GM18505 (cell line): Measurements from ENCODE around the gene GLO1.

ENCODE experiments used
- ATAC-seq: cut with Tn5 transposase; IDR thresholded peaks from one replicate; pipeline ENCODE4 v1.9.1; 2021; ENCODE audit not compliant: unreplicated experiment
- POLR2A ChIP-seq: IDR thresholded peaks from 4 replicates; pipeline ENCODE4 v1.6.1; 2011; ENCODE audit warnings: borderline replicate concordance; ENCODE audit not compliant: insufficient read depth, insufficient read length; ENCODE audit errors: extremely low read depth

Gene GLO1

DNA sequence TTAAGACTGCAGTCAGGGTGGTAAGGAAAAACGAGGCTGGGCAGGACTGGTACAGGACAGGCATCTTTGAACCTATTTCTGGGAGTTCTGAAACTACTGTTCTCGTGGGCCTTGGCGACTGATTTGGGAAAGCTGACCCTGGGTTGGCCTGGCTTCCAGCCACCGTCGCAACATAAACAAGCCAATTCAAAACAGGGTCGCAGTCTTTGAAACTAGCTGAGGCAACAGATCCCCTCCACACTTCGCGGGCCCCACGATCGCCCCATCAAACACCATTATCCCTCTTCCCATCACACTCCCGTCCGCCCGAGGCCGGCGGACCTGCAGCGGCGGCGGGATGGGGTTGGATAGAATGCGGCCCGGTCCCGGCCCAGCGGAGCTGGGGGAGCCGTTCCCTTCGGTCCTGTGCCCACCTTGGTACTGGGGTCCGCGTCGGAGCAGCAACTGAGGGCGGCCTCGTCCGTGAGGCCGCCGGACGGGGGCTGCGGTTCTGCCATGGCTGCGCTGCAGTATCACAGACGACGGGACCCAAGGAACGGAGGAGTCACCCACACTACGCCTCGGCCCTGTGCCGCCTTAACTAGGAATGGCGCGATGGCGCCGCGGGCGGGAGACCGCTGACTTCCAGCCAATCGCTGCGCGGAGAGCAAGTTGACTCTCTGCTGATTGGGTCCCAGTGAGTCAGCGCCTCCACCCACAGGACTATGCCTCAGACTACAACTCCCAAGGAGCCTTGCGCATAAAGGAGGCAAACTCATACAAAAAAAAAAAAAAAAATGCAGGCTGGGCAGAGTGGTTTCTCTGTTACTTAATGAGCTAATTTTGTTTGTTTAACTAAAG, at the start of gene GLO1:
Gene GLO1, minus strand, starts transcription at position 588 of the 840 bp plus-strand sequence. Its CDS starts 91 bp downstream, at position 497.
- peak; percentile 91 for TF ChIP-seq POLR2A
- peak; percentile 99 for ATAC-seq

DNA sequence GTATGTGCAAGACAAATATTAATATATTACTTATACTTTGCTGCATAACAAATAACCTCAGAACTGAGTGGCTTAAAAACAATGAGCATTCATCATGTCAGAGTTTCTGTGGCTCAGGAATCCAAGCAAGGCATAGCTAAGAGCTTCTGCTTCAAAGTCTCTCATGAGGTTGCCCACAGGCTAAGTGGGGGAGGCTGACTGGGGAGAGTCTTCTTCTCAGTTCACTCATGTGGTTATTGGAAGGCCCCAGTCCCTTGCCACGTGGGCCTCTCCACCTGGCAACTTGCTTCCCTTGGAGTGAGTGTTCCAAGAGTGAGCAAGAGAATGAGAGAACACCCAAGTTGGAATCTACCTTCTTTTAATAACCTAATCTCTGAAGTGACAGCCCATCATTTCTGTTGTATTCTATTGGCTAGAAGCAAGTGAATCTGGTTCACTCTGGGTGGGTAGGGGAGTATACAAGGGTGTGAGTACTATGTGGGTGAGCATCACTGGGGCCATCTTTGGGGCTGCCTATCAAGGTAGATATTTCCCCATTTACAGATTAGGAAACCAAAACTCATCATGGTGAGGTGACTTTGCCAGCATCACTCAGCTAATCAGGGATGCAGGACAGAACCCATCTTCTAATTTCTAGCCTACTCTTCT, 48.1 kb upstream of the GLO1 start:
- TF ChIP-seq POLR2A, result no peak
- no peak for ATAC-seq

GRCh38 chr6:38749473-38749872, 46.5 kb upstream of the GLO1 start:
- no peak for TF ChIP-seq POLR2A
- ATAC-seq, result no peak

- ATAC-seq, result no peak
- TF ChIP-seq POLR2A, result no peak
These were observed 36.6 kb upstream of the GLO1 start for GRCh38 chr6:38739532-38739931.

GRCh38 chr6:38738261-38738660, 35.3 kb upstream of the GLO1 start:
- no peak for TF ChIP-seq POLR2A
- no peak for ATAC-seq

DNA sequence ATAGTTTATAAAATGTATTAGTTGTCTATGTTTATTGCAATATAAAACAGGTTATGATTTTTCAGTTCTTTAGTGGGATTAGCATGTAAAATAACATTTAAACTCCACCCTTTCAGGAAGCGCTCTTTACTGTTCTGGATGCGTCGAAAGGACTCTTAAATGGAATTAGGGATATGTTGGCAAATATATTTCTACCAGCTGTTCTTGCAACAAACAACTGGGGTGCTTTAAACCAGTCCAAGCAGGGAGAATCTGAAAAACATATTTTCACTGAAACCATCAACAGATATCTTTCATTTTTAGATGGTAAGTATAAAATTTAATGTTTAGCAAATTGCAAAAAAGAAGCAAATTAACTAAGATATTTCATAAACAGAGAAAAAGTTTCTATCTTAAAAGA, 34.0 kb upstream of the GLO1 start:
- TF ChIP-seq POLR2A, result no peak
- no peak for ATAC-seq

GRCh38 chr6:38730140-38730862, 27.4 kb upstream of the GLO1 start:
- no peak for ATAC-seq
- TF ChIP-seq POLR2A, result no peak

DNA sequence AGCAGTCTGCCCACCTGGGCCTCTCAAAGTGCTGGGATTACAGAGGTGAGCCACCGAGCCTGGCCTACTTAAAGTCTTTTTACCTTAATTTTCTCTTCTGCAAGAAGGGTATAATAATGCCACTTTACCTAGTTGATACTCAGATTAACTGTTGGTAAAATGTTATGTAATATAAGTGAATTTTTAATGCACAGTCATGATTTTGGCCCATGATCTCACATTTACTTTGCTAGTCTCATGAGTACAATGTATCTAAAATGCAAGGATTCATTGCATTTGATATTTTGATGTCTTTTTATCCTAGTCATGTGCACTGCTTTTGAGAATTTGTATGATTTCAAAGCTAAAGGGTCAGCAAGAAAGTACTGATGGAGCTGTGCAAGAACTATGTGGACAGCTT, 25.3 kb upstream of the GLO1 start:
- ATAC-seq, result no peak
- TF ChIP-seq POLR2A, result no peak

DNA sequence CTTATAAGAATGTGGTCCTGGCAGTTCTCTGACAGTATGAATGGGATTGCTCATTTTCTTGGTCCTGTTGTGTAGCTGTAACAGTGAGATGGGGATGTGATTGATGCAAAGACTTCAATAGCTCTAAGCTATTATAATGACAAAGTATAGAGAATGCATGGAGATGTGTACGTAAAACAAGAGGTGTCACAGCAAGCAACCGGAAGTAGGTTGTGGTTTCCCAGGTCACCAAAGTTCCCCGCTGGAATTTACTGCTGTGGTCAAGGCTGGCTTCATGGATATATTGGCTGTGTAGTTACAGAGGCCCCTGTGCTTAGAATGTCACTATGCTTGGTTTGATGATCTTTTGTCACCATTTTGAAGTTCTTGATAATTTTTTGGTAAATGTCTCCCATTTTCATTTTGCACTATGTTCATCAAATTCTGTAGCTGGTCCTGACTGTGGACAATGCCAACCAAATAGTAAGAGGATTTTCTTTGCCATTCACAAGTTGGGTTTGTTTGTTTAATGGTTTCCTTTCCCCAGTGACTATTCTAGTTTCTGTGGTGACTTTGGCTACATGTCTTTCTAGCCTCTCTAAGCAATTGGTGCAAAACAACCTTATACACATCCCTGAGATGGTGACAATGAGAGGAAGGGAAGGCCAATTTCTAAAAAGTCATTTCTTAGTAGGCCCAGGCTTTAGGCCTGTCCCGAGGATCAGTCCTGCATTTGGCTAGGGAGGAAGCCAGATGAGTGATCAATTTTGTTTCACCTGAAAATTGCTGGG, 22.7 kb upstream of the GLO1 start:
- TF ChIP-seq POLR2A, result no peak
- ATAC-seq, result no peak

- no peak for TF ChIP-seq POLR2A
- ATAC-seq, result no peak
These were observed 21.4 kb upstream of the GLO1 start for GRCh38 chr6:38724343-38724742.

DNA sequence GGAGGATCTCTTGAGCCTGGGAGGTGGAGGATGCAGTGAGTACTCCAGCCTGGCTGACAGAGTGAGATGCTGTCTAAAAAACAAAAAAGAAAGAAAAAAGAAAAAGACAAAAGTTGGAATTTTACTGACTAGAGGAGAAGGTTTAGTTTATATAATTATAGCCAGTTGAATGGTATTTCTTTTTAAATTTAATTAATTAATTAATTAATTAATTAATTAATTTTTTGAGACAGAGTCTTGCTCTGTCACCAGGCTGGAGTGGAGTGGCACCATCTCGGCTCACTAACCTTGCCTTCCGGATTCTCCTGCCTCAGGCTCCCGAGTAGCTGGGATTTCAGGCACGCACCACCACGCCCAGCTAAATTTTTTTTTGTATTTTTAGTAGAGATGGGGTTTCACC, 20.8 kb upstream of the GLO1 start:
- no peak for TF ChIP-seq POLR2A
- no peak for ATAC-seq

- no peak for ATAC-seq
- no peak for TF ChIP-seq POLR2A
These were observed 19.9 kb upstream of the GLO1 start for GRCh38 chr6:38722727-38723334.

DNA sequence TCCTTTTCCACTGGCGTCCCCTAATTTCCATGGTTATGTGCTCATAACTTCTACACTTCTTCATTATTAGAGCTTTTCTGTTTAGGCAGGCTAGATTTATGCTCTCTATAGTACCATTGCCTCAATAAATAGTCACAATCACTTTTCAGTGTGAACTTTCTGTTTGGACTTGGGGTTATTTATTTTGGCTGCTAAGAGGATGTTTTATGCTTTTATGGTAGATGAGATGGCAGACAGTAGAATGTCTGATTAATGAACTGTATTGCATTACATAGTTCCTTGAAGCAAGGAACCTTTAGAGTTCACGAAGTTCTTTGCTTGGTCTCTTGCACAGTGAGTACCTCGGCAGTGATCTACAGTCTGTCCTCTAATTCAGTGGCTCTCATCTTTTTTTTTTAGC, 19.1 kb upstream of the GLO1 start:
- ATAC-seq, result no peak
- TF ChIP-seq POLR2A, result no peak

- no peak for TF ChIP-seq POLR2A
- ATAC-seq, result no peak
These were observed 17.4 kb upstream of the GLO1 start for GRCh38 chr6:38720295-38720694.
